ENCODE results near the gene CASP9.
"Not testable (repeated sequence)": the region's sequence is repeated elsewhere in the genome, so short reads cannot be mapped to it uniquely, and the experiment has no call there.

CASP9 gene

DNA sequence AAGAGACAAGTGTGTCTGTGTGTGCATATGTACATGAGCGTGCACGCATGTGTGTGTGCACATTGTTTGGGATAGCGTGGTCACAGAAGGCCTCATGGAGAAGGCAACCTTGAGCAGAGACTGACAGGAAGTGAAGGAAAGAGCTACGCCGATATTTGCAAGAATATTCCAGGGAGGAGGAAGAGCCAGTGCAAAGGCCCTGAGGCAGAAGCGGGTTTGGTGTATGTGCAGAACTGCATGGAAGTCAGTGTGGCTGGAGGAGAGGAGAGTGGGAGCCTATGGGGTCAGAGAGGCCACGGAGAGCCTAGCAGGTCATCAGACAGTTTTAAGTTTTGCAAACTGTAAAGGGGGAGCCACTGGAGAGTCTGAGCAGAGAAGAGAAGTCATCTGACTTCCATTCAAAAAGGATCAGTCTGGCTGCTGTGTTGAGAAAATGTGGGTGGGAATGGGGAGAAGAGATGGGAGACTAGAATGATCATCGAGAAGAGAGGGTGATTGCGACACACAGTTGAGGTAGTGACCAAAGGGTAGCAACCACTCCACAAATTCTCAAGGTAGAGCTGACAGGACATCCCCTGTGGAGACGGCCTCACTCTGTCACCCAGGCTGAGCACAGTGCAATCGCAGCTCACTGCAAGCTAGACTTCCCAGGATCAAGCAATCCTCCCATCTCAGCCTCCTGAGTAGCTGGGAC lies 44.2 kb downstream of the CASP9 start:
- DNase-seq (ENCODE audit: insufficient read length, low spot score) (no peak), FAIRE-seq (no peak)
- no peak for TF ChIP-seq POLR2A (IDR thresholded peaks at IDR 0.05; ENCODE audit: low read depth, low read length)

DNA sequence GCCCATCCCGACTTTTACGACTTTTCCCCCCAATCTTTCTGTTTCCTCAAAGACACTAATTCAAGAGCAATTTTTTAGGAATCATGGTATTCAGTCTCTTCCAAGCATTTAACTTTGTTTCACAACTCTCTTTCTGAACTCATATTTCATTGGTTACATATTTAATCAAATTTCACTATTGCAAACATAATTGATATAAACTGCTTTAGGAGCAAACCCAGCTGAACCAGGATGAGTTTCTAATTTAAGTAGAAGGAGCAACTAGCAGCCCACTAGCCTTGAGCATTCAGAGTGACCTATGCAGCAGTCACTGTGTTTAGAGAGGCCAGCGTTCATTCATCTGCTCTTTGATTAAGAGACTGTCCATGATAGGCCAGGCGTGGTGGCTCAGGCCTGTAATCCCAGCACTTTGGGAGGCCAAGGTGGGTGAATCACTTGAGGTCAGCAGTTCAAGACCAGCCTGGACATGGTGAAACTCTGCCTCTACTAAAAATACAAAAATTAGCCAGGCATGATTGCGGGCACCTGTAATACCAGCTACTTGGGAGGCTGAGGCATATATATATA lies 46.3 kb downstream of the CASP9 start:
- no peak for TF ChIP-seq POLR2A (IDR thresholded peaks at IDR 0.05; ENCODE audit: low read depth, low read length)
- DNase-seq (ENCODE audit: insufficient read length, low spot score) (no peak), FAIRE-seq (no peak)

DNA sequence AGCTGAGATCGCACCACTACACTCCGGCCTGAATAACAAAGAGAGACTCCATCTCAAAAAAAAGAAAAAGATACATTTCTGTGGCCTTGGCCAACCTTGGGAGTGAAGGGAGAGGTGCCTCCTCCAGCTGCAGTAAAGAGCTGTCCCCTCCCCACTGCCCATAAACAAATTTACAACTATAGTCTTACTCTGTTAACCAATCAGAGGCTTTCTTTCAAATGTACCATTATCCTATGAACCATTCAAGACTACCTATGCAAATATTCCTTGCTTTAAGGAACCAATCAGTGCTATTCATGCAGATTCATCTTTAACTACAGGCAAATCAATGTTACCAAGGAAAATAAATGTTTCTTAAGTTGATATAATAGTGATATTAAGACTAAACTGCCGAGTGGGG lies 47.1 kb downstream of the CASP9 start:
- no peak for TF ChIP-seq POLR2A (IDR thresholded peaks at IDR 0.05; ENCODE audit: low read depth, low read length)
- DNase-seq (ENCODE audit: insufficient read length, low spot score), result no peak
- no peak for FAIRE-seq

DNA sequence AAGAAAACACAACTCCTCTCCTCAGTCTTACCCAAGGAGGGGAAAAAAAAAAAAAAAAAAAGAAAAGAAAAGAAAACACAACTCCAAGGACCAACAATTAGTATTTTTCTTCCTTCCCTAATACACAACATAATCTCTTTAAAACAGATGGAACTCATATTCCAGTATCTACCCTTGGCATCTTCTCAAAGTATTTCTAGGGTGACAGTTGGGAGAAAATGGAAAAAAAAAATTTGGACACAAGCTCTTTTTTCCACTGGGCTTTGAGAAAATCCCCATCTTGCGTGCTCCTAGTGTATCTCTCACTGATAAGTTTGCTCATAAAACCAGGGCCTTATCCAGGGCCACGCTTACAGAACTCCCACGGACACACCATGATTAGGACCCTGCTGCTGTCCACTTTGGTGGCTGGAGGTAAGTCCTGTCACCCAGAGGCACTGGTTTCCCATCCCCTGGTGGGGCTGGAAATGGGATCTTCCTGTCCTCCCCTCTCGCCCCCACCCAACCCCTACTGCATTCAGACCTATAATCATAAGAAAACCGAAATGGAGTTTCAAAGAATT lies 48.2 kb downstream of the CASP9 start, which contains the start of gene CELA2B:
Gene CELA2B (plus strand): TSS at position 353 of the 563 bp plus-strand sequence. CDS start 22 bp downstream, at position 375.
- DNase-seq (ENCODE audit: insufficient read length, low spot score) (no peak), FAIRE-seq (no peak)
- TF ChIP-seq POLR2A (IDR thresholded peaks at IDR 0.05; ENCODE audit: low read depth, low read length), result no peak

DNA sequence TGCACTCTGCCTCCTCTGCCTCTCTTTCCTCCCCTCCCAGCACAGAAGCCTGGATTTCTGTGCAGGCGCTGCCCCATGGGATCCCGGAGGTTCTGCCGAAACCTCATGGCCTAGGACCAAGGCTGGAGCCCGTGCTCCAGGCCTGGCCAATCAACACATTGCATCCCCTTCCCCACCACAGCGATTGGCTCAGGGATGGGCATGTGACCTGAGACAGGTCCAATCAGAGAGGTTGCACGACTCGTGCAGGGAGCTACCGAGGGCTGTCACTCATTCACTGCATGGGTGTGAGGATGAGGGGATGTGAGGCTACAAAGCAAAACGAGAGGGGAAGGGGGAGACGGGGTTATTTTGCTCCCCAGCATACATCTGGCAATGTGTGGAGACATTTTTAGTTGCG lies 51.4 kb downstream of the CASP9 start:
- no peak for FAIRE-seq
- DNase-seq (ENCODE audit: insufficient read length, low spot score), result no peak
- no peak for TF ChIP-seq POLR2A (IDR thresholded peaks at IDR 0.05; ENCODE audit: low read depth, low read length)

DNA sequence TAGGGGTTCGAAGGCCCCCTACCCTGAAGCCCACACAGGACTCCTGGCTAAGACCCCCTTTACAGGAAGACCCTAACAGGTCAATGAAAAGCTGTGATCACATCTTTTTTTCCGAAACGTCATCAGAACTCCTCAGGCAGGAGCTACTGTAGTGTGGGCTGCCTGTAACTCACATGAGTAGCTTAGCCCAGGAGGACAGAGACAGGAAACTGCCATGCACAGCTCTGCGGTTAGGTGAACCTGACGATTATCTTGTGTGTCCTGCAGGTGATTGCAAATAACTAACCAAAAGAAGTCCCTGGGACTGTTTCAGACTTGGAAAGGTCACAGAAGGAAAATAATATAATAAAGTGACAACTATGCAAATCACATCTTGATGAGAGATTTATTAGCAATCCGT lies 52.3 kb downstream of the CASP9 start:
- not testable (repeated sequence) for DNase-seq (ENCODE audit: insufficient read length, low spot score); FAIRE-seq

DNA sequence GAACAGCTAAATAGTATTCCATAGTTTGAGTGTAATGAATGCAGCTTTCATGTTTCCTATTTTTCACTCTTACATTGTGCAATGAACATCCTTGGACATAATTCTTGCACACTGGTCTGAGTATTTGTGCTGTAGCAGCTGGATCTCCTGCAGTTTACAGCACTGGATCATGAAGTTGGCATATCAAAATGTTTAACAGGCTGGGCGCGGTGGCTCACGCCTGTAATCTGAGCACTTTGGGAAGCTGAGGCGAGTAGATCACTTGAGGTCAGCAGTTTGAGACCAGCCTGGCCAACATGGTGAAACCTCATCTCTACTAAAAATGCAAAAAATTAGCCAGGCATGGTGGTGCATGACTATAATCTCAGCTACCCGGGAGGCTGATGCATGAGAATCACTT lies 52.9 kb downstream of the CASP9 start:
- not testable (repeated sequence) for FAIRE-seq

DNA sequence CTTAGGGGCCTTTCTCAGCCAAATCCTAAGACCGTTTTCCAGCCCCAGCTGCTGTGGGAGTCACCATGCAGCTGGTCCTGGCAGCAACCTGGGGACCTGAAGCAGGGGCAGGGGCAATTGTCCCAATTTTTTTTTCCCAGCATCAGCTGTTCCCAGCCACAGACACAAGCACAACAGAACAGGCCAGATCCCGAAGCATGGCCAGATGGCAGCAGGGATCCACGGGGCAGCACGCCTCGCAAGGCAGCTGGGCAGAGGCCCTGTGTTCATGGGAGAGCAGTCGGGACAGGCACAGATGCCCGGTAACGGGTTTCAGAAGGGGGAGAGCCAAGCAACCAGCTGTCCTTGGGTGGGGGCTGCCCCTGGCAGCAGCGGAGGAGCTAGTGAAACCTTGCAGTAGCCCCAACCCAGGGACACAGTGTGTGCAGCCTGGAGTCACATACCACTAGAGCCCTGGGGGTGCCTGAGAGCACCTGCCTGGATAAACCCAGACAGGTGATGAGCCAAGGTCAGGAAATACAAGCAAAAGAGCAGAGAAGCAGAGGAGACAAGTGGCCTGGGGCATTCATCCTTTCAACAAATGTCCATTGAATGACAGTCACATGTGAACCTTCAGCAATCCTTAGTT lies 54.1 kb downstream of the CASP9 start:
- not testable (repeated sequence) for FAIRE-seq; DNase-seq (ENCODE audit: insufficient read length, low spot score)

More for the DNA sequence above, 52.9 kb downstream of the CASP9 start:
- DNase-seq (ENCODE audit: insufficient read length, low spot score), result not testable (repeated sequence)

DNA sequence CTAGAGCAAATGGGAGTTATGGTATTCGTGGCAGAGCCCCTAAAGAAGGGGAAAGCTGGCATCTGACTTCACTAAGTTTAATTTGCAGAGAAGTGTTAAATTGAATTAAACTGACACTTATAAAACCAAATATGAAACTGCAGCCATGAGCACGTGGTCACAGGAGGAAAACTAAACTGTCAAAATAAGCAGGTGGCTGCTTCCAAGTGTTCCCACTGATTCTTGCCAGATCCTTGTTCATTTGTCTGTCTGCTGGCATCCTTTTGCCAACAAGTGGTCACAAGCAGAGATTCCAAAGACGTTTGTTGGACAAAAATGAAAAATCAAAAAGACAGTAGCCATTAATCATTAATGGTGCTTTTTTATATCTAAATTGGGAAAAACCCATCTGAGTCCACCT lies 54.7 kb downstream of the CASP9 start:
- DNase-seq (ENCODE audit: insufficient read length, low spot score), result no peak
- no peak for TF ChIP-seq POLR2A (IDR thresholded peaks at IDR 0.05; ENCODE audit: low read depth, low read length)
- no peak for FAIRE-seq

DNA sequence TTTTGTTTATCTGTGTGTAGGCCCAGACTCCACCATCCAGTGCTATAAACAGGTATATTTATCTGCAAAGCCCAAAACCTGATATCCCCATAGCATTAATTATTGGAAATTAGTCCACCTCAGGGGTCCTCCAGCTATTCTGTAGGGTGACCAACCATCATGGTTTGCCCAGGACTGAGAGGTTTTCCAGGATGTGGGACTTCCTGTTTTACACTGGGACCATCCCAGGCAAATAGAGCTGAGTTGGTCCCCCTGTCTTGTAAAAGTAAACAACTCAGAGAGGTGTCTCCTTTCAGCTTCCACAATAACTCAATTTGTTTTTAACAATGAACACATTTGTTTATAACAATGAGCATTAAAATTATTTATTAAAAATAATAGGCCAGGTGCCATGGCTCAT lies 55.9 kb downstream of the CASP9 start:
- DNase-seq (ENCODE audit: insufficient read length, low spot score) (no peak), FAIRE-seq (no peak)
- TF ChIP-seq POLR2A (IDR thresholded peaks at IDR 0.05; ENCODE audit: low read depth, low read length), result no peak

DNA sequence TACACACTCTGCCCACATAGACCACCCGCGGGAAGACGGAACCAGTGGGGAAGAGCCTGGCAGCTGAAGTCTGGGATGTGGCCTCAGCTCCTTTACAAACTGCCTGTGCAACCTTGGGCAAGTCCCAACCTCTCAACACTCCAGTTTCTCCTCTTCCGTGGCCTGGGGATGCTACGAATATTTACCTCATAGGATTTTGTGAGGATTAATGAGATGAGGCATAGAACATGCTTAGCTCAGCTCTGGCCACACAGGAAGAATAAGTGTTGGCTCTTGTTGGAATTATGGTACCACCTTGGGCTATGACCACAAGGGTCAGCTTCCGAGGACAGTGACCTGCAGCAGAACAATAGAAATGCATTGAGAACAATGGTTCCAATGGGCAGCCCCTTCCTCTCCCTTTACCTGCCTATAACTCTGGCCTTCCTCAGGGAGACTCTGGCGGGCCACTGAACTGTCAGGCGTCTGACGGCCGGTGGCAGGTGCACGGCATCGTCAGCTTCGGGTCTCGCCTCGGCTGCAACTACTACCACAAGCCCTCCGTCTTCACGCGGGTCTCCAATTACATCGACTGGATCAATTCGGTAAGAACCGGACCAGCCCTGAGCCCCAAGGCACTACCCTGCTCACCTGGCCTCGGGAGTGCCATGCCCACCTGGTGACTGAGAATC lies 56.9 kb downstream of the CASP9 start:
- DNase-seq (ENCODE audit: insufficient read length, low spot score); FAIRE-seq: not testable (repeated sequence)

DNA sequence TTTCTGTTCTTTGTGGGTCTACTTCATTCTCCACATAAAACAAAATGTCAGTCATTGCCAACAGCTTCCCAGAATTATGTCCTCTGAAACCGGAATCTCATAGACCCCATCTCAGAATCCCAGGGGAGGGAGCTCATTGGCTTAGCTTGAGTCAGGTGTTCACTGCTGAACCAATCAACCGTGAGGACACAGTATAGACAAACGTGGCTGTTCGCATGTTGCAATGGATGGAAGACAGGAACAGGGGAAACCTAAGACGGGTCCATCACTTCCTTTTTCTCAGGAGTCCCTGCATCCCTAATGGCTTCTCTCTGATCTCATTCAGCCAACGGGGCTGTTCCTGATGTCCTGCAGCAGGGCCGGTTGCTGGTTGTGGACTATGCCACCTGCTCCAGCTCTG lies 58.3 kb downstream of the CASP9 start:
- no peak for DNase-seq (ENCODE audit: insufficient read length, low spot score)
- no peak for FAIRE-seq
- no peak for TF ChIP-seq POLR2A (IDR thresholded peaks at IDR 0.05; ENCODE audit: low read depth, low read length)

DNA sequence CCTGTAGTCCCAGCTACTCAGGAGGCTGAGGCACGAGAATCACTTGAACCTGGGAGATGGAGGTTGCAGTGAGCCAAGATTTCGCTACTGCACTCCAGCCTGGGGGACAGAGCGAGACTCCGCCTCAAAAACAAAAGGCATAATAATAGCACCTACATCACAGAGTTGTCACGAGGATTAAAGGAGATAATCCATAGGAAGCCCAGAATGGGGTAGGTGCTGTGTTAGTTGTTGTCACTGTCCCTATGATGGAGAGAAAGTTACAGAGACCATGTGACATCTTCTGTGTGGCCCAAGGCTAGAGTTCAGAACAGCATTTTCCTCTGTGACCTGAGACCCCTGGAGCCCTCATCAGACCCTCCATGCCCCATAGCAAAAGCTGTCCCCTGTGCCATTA lies 60.1 kb downstream of the CASP9 start:
- not testable (repeated sequence) for DNase-seq (ENCODE audit: insufficient read length, low spot score); FAIRE-seq

DNA sequence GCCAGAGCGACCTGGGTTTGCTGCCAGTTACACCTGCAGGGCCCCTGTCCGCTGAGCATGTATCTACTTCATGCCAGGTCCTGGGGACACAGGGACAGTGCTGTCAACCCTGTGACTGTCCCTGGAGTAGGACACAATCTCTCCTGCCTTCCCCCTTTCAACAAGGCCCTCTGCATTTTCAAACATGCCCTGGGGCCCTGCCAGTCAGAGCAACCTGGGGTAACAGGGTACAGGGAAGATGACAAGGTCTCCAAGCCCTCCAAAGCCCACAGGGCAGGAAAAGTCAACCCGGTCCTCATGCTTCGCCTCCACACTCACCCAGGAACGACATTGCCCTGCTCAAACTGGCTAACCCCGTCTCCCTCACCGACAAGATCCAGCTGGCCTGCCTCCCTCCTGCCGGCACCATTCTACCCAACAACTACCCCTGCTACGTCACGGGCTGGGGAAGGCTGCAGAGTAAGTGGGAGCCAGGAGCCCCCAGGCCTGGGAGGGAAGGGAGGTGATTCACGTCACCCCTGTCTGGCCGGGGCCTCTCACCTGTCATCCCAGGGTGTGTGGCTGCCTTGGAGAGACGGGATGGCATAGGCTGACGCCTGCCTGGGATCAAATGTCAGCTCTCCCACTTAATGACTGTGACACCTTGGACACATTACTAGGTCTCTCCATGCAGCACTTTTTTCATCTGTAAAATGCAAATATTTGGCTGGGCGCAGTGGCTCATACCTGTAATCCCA lies 60.8 kb downstream of the CASP9 start:
- not testable (repeated sequence) for DNase-seq (ENCODE audit: insufficient read length, low spot score); FAIRE-seq
